Smooth muscle cell (in vitro differentiated cells): ENCODE data around the gene ARHGEF26. TPM values are rescaled to one million over a fixed set of nuclear protein-coding genes. Genes with fewer than 3 reads are reported as not detected.

Experiments
- DNase-seq: peaks from one replicate; lab custom pipeline; 2025; ENCODE audit not compliant: unreplicated experiment; lab: John Stamatoyannopoulos, UW
- H2AFZ ChIP-seq: fragments of 200-600 bp; sonication (generic); 2 replicates; pipeline ENCODE4 v1.6.0; 2016; ENCODE audit warnings: antibody characterized with exemption, low read depth, mild to moderate bottlenecking
- H3F3A ChIP-seq: fragments of 200-600 bp; sonication (generic); 2 replicates; pipeline ENCODE4 v1.6.0; 2017; ENCODE audit warnings: antibody characterized with exemption, low read depth
- H3K27ac ChIP-seq: fragments of 200-600 bp; sonication (generic); 2 replicates; pipeline ENCODE4 v1.5.1; 2016; ENCODE audit warnings: low read depth, mild to moderate bottlenecking
- H3K27me3 ChIP-seq: fragments of 200-600 bp; sonication (generic); 2 replicates; pipeline ENCODE4 v1.6.1; 2016; ENCODE audit warnings: low read depth, mild to moderate bottlenecking
- H3K36me3 ChIP-seq: fragments of 200-600 bp; sonication (generic); 2 replicates; pipeline ENCODE4 v1.5.1; 2016; ENCODE audit warnings: low read depth
- H3K4me1 ChIP-seq: fragments of 200-600 bp; sonication (generic); 2 replicates; pipeline ENCODE4 v1.5.1; 2016; ENCODE audit warnings: low read depth
- H3K4me2 ChIP-seq: fragments of 200-600 bp; sonication (generic); 2 replicates; pipeline ENCODE4 v1.6.0; 2016; ENCODE audit warnings: mild to moderate bottlenecking
- H3K4me3 ChIP-seq: fragments of 200-600 bp; sonication (generic); 2 replicates; pipeline ENCODE4 v1.5.1; 2016; ENCODE audit warnings: mild to moderate bottlenecking
- H3K79me2 ChIP-seq: fragments of 200-600 bp; sonication (generic); 2 replicates; pipeline ENCODE4 v1.6.0; 2016; ENCODE audit warnings: low read depth, mild to moderate bottlenecking
- H3K9ac ChIP-seq: fragments of 200-600 bp; sonication (generic); 2 replicates; pipeline ENCODE4 v1.6.0; 2016; ENCODE audit warnings: low read depth
- H3K9me3 ChIP-seq: fragments of 200-600 bp; sonication (generic); replicated peaks from 2 replicates; pipeline ENCODE4 v1.5.1; 2016; ENCODE audit warnings: low read depth
- H4K20me1 ChIP-seq: fragments of 200-600 bp; sonication (generic); 2 replicates; pipeline ENCODE4 v1.6.0; 2016; ENCODE audit warnings: low read depth
- WGBS: methylation state at CpG from one replicate; pipeline ENCODE4 v1.1.7; 2016; ENCODE audit warnings: low lambda C conversion rate; 5-methylcytosine and 5-hydroxymethylcytosine counted together
- polyA plus RNA-seq: library from polyadenylated mRNA; unstranded; fragments of >200 nt; fragmentation: Nextera tagmentation; extraction: Ambion mirVana; gene quantifications from 2 replicates; pipeline ENCODE4 v1.2.1, GENCODE V29; 2016
- total RNA-seq: library from RNA; depleted of rRNA; stranded (reverse); fragments of >200 nt; gene quantifications from 2 replicates; pipeline ENCODE4 v1.2.3, GENCODE V29; 2014
- TF ChIP-seq, protein P1 (sequence below): fragments of 200-600 bp; sonication (generic); IDR thresholded peaks from 2 replicates; pipeline ENCODE4 v1.5.1; 2017; ENCODE audit warnings: borderline replicate concordance, mild to moderate bottlenecking, antibody characterized with exemption; ENCODE audit not compliant: insufficient read depth, poor library complexity, severe bottlenecking

ARHGEF26 gene
- total and polyA plus RNA-seq, 2 experiments from 2014 or later: 0.83 to 1.4 TPM

DNA sequence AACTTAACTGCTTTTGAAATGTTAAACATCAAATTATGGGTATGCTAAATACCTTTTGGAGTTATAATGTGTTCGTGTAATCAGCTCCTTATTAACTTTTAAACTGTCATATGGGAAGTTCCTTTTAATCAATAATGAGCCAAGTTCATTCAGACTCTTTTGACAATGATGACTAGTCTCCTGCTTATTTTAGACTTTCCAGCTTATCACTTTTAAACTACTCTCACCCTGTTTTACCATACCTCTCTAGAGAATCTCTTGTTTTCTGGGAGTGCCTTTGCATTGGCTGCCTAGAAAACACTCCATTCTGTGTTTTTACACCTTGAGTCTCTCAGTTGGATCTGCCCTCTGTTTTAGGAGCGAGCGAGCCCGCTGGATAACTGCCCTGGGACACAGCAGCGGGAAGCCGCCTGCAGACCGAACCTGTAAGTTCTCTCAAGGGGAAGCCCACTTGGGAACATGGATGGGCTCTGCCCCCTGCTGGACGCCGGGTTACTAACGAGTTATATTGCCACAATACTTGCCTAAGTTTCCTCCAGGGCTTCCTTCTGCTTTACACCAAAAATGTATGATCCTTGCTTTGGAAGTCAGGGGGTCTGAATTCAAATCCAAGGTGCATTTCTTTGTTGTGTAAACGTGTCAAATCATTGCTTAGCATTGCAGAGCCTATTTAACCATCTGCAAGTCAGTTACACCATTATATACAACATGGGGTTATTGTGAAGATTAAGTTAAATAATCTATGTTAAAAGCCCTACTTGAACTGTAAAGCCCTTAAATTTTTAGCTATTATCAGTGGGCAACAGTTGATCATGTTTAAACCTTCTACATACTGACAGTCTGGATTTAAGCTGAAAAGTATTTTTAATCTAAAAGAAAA lies 131.8 kb downstream of the ARHGEF26 start:
- WGBS: 9% methylated on average over 11 of the region's 11 CpGs
- no peak overlapping the region for H3K27ac ChIP-seq
- H3K36me3 ChIP-seq: no peaks in the 10 kb centered on the region
- no peak overlapping the region for H3K9ac ChIP-seq
- peak overlapping the region; percentile 29 for H3K4me3 ChIP-seq
- no peaks in the 10 kb centered on the region for H4K20me1 ChIP-seq
- no peaks in the 10 kb centered on the region for H3K9me3 ChIP-seq
- peak; percentile 62 for DNase-seq
- peaks cover 6% of the 10 kb centered on the region for H3K4me1 ChIP-seq
- no peaks in the 10 kb centered on the region for H3K27me3 ChIP-seq
- H3F3A ChIP-seq: no peaks in the 10 kb centered on the region
- H2AFZ ChIP-seq: no peak overlapping the region
- H3K79me2 ChIP-seq: no peaks in the 10 kb centered on the region
- TF ChIP-seq, protein P1, sequence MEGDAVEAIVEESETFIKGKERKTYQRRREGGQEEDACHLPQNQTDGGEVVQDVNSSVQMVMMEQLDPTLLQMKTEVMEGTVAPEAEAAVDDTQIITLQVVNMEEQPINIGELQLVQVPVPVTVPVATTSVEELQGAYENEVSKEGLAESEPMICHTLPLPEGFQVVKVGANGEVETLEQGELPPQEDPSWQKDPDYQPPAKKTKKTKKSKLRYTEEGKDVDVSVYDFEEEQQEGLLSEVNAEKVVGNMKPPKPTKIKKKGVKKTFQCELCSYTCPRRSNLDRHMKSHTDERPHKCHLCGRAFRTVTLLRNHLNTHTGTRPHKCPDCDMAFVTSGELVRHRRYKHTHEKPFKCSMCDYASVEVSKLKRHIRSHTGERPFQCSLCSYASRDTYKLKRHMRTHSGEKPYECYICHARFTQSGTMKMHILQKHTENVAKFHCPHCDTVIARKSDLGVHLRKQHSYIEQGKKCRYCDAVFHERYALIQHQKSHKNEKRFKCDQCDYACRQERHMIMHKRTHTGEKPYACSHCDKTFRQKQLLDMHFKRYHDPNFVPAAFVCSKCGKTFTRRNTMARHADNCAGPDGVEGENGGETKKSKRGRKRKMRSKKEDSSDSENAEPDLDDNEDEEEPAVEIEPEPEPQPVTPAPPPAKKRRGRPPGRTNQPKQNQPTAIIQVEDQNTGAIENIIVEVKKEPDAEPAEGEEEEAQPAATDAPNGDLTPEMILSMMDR: peak; percentile 91
- H3K4me2 ChIP-seq: peak overlapping the region; percentile 80

DNA sequence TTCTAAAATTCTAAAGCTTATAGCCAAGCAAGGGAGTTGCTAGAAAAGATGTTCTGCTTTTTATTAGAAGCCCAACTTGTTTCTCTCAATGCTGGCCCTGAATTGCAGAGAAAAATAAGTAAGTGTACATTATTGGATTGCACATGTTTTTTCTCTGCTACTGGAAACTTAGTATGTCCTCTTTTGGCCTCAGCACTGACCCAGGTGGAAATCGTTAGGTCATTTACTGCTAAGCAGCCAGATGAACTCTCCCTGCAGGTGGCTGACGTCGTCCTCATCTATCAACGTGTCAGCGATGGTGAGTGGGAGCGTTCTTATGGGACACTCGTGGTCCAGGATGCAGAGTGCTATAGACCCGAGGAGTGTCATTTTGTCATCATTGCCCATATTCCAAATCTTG lies 133.3 kb downstream of the ARHGEF26 start:
- Histone ChIP-seq H3K36me3 (peaks cover 6% of the 10 kb centered on the region), H3K9me3 (no peaks in the 10 kb centered on the region), H2AFZ (no peak overlapping the region), H3F3A (no peaks in the 10 kb centered on the region), H3K4me1 (no peaks in the 10 kb centered on the region), H3K27me3 (no peaks in the 10 kb centered on the region), H3K79me2 (no peaks in the 10 kb centered on the region), H4K20me1 (no peaks in the 10 kb centered on the region), H3K4me3 (no peak overlapping the region), H3K4me2 (no peak overlapping the region), H3K9ac (no peak overlapping the region), H3K27ac (no peak overlapping the region)
- WGBS: 90% methylated on average over 8 of the region's 8 CpGs
- TF ChIP-seq, protein P1: no peak
- no peak for DNase-seq

DNA sequence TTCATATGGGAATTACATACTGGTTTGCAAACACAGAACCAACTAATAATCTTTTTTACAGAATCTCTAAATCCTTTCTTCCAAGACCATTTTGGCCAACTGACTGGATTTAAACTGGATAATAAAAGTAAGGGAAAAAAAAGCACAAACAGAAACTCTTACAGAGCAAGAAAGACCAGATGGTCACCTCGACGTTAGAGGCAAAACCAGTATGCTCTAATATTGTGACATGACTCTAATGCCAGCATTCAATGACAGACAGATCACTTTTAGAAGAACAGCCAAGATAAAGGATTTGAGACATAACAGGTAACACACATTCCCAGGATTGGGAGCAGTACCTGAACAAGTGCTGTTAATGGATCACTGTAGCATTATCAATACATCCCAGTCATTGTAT lies 152.2 kb downstream of the ARHGEF26 start:
- no peaks in the 10 kb centered on the region for H3K27me3 ChIP-seq
- H3K4me3 ChIP-seq: no peak overlapping the region
- H2AFZ ChIP-seq: no peak overlapping the region
- no peak overlapping the region for H3K9ac ChIP-seq
- H3K4me2 ChIP-seq: no peak overlapping the region
- peaks cover 5% of the 10 kb centered on the region for H3F3A ChIP-seq
- peaks cover 17% of the 10 kb centered on the region for H3K36me3 ChIP-seq
- DNase-seq: no peak
- no peaks in the 10 kb centered on the region for H3K9me3 ChIP-seq
- TF ChIP-seq, protein P1: no peak
- no peaks in the 10 kb centered on the region for H4K20me1 ChIP-seq
- H3K4me1 ChIP-seq: no peaks in the 10 kb centered on the region
- 74% methylated on average over 2 of the region's 2 CpGs for WGBS
- H3K27ac ChIP-seq: no peak overlapping the region
- no peaks in the 10 kb centered on the region for H3K79me2 ChIP-seq
